NCI-H526 (cell line): Measurements from ENCODE around the gene OR4Q3.
A peak's percentile ranks its signal among the peaks of the same experiment; 100 is the strongest.
"Not testable (repeated sequence)": the region's sequence is repeated elsewhere in the genome, so short reads cannot be mapped to it uniquely, and the experiment has no call there.

Experiments used
- DNase-seq, 2 experiments: peaks; one replicate each; lab custom pipeline; 2025; lab: John Stamatoyannopoulos, UW

OR4Q3 gene

DNA sequence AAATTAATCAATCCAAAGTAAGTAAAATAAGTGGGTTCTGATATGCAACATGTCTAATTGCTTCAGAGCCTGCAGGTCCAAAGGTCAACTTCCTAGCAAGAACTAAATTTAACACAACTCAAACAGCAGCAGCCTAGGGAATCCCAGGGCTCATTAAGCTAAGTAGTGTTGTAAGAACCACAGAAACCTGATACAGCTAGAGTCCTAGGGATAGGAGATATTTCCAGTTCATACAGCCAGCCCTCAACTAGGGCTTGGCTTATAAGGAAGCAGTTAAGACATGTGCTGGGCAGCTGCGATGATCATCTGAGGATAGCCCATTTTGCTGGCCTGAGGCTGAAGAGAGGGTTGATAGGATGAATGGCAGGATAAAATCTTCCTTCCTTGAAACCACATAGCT is at the start of gene OR4Q3:
Gene OR4Q3, plus strand, starts transcription at position 316 of the 400 bp plus-strand sequence.
- DNase-seq, result peak; percentile 48 to 54

DNA sequence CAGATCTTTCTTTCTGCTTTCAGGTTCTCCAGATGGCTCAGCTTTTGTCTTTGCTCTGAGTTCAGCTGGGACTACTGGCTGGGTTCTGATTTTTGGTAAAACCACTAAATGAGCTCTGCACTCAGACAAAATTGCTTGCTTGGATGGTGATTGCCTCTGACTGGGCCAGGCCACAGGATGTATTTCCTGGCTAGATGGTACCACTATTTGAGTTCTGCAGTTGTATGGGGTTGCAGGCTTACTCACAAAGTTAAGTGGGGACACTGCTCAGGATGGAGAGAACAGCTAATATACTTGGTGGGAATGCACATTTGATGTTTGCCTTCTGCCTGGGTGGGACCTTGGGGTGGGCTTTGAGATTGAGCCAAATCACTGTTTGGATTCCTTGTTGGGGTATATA is 14.0 kb upstream of the OR4Q3 start:
- DNase-seq, result no peak

DNA sequence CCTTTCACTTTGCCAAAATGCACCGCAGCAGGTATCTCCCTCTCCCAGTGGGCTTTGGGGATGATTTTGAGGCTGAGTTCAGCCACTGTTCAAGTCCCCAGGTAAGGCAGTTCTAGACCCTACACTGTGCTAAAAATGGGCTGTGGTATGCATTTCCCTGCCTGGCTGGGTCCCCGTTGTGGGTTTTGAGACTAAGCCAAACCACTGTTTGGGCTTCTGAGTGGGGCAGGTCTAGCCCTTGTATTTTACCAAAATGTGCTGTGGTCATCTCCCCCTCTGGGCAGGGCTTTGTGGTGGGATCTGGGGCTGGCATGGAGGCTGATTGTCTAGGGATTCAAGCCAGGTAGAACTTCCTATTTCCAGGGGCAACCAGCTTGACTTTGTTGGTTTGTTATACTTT is 13.6 kb upstream of the OR4Q3 start:
- no peak for DNase-seq

DNA sequence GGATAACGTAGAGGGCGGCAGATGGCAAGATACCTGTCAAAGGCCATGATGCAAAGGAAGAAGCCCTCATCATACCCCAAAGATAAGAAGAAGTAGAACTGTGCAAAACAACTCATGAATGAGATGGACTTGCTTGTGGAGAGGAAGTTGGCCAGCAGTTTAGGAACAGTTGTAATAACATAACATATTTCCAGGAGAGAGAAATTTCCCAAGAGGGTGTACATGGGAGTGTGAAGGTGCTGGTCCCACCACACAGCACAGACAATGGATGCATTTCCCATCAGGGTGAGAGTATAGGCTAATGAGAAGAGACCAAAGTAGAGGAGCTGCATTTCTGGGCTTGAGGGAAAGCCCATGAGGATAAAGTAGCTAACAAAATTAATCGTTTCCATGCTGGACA is 9.5 kb upstream of the OR4Q3 start:
- not testable (repeated sequence) for DNase-seq

DNA sequence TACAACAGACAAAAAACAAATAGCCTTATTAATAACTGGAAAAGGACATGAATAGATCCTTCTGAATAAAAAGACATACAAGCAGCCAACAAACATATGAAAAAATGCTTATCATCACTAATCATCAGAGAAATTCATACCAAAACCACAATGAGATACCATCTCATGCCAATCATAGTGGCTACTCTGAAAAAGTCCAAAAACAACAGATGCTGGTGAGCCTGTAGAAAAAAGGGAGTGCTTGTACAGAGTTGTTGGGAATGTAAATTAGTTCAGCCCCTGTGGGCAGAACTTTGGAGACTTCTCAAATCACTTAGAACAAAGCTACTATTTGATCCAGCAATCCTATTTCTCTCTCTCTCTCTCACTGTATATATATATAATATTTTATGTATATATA is 8.9 kb downstream of the OR4Q3 start:
- DNase-seq, result not testable (repeated sequence)

DNA sequence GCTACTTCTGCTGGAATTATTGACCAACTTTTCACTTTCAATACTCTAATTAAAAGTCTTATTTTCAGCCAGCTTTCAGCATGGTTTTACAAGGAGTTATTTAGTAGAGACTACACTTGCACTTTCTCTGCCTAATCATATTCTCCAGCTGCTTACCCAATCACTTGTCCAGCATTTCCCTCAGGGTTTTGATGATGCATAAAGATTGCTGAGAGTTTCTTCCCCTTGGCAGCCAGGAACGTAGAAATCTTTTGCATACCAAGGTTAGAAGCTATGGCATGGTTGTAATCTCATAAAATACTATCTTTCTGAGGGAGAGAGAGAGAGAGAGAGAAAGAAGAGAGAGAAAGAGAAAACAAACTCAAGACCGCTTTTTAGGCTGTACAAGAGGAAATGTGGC is 10.8 kb downstream of the OR4Q3 start:
- DNase-seq, result no peak

DNA sequence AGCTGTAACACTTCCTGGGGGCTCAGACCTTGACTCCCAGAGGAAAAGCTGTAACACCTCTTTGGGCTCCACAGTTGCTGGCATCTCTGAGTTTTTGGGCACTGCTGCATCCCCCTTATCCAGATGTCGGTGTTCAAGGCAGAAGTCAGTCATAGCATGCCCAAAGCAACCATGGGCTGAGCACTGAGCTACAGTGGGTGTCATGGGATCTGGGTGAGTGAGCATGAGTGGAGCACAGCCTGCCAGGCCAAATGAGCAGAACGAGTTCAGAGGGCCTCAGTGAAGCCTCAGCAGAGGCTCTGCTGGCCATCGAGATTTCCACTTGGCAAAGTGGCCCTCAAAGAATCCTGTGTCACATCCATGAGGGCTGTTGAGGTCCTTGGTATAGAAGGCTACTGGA is 28.1 kb downstream of the OR4Q3 start:
- not testable (repeated sequence) for DNase-seq

DNA sequence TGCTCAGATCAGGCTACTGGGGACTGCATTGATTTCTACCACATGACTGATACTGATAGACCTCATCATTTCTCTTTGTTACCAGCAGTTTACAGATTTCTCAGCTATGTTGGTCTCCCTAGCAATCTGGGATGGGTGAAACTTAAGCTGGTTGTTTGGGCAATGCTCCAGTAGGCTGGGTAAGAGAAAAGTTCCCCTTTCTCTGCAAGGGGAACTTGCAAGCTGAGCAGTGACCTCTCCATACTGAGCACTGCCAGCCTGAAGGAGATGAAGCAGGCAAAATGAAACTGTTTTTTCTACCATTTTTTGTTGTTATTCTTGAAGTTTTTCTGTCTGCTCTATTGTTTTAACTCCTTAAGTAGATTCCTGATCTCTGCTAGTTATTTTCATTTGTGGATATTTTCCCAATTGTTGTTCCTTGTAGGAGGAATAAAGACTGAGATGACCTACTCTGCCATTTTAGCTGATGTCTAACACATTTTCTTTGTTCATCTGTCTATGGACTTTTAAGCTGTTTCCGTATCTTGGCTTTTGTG is 28.6 kb downstream of the OR4Q3 start:
- DNase-seq, result no peak

DNA sequence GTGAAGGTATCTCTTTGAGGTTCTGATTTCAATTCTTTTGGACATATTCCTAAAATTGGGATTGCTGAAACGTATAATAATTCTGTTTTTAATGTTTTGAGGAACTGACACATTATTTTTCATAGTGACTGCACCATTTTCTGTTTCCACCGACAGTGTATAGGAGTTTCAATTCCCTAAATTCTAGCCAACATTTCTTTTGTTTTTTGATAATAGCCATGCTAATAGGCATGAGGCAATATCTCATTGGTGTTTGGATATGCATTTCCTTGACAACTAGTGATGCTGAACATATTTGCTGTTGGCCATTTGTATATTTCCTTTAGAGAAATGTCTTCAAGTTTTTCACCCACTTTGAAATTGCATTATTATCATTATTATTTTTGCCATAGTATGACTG is 29.1 kb downstream of the OR4Q3 start:
- DNase-seq, result not testable (repeated sequence)

DNA sequence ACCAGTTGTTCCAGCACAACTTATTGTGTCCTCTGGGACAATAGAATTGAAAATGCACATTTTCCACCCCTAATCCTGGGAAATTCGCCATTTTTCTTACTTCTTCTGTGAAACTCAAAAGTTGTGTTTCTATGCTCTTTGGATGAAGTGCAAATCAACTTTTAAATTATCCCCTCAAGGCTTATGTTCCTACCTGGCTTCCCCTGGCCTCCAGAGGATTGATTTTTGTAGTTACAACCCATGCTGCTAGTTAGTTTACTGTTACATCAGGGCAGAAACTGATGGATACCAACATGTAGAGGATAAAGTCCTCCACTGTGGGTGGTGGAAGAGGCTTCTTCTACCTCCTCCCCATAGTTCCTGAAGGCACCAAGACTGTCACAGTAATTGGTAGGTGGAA is 29.8 kb downstream of the OR4Q3 start, which contains the start of gene OR4M1:
Gene OR4M1, plus strand, starts transcription at position 301 of the 400 bp plus-strand sequence. CDS start 6,819 bp downstream, outside the sequence.
- DNase-seq, result not testable (repeated sequence)

DNA sequence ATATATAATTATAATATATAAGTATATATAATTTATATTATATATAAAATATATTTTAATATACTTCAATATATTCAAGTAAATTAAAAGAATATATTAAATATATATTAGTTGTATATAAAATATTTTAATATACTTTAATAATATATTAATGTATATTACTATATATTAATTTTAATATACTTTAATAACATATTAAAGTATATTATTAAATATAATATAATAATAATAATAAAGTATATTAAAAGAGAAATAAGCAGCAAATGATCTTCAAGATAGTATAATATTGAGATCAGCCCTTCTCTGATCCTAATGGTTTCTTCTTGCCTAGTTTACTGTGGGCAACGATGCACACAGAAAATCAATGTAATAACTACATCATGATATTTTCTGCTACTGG is 32.2 kb downstream of the OR4Q3 start:
- no peak for DNase-seq

DNA sequence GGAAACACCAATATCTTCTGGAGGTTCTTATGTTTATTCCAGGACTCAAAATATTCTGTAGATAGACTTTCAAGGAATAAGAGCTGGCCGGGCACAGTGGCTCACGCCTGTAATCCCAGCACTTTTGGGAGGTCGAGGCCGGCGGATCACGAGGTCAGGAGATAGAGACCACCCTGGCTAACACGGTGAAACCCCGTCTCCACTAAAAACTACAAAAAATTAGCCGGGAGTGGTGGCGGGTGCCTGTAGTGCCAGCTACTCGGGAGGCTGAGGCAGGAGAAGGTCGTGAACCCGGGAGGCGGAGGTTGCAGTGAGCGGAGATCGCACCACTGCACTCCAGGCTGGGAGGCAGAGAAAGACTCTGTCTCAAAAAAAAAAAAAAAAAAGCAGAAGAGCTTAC is 42.5 kb downstream of the OR4Q3 start:
- not testable (repeated sequence) for DNase-seq

DNA sequence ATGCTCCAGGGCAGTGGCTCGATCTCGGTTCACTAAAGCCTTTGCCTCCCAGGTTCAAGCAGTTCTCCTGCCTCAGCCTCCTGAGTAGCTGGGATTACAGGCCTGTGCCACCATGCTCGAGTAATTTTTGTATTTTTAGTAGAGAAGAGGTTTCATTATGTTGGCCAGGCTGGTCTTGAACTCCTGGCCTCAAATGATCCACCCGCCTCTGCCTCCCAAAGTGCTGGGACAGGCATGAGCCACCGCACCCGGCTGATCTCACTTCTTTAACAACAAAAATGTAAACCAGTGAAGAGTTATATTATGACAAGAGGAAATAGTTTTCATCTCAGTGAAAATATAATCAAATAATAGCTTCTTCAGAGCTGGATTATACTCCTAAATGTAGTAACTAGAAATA is 43.9 kb downstream of the OR4Q3 start:
- not testable (repeated sequence) for DNase-seq

DNA sequence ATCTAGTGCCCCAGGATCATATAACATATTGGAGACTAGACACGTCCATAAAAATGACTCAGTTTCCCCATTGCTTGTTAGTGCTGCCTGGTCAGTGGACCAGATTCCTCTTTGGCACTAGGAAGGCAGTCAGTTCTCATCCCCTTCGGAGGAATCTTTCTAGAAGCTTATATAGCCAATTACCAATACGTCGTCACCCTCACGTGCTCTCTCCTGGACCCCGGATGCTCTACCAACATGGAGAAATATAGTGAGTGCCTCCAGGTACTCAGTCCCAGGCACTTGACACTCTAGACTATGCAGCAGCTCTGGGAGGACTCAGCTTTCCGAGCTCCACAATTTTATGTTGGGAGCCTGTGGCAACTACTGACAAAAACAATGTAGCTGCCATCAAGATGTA is 44.8 kb downstream of the OR4Q3 start:
- not testable (repeated sequence) for DNase-seq

DNA sequence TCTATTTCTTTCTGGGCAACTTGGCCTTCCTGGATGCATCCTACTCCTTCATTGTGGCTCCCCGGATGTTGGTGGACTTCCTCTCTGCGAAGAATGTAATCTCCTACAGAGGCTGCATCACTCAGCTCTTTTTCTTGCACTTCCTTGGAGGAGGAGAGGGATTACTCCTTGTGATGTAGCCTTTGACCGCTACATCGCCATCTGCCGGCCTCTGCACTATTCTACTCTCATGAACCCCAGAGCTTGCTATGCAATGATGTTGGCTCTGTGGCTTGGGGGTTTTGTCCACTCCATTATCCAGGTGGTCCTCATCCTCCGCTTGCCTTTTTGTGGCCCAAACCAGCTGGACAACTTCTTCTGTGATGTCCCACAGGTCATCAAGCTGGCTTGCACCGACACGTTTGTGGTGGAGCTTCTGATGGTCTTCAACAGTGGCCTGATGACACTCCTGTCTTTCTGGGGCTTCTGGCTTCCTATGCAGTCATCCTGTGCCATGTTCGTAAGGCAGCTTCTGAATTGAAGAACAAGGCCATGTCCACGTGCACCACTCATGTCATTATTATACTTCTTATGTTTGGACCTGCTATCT is 53.2 kb downstream of the OR4Q3 start:
- DNase-seq, result peak in 1 of 2 experiments; percentile 8
